HG02840 (cell line): ENCODE data around the gene MDK.

Experiments
- ATAC-seq: cut with Tn5 transposase; IDR thresholded peaks from one replicate; pipeline ENCODE4 v1.9.1; 2021; ENCODE audit warnings: mild to moderate bottlenecking, moderate library complexity, moderate number of reproducible peaks; ENCODE audit not compliant: unreplicated experiment, low FRiP score

The MDK gene

DNA sequence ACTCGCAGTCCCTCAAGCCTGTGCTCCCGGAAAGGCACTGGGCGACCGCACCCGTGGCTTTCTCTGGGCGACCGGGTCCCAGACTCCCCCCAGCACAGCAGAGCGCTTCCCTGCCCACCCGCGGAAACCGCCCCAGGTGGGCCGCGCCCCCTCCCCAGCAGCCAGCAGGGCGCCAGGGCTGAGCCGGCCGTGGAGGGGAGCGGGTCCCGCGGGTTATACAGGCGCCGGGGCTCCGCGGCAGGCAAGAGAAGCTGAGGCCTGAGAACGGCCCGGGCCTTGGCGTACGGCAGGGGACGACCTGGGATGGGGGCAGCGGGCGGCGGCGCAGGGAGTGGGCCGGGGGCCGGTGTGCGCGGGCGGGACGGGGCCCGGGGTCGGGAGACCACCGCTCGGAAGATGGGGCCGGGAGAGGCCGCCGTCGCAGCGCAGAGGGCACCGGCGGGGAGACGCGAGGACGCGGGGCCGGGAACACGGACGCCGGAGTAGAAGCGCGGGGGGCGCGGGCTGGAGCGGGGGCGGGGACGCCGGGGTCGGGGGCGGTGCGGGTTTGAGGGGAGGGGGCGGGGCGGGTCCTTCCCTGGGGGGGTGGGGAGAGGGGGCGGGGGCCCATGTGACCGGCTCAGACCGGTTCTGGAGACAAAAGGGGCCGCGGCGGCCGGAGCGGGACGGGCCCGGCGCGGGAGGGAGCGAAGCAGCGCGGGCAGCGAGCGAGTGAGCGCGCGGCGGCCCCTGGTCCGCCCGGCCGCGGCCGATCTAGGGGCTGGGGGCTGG, at the start of gene MDK:
MDK (plus strand) TSS at position 622 of the 771 bp plus-strand sequence. CDS start 389 bp downstream, outside the sequence.
- no peak for ATAC-seq

DNA sequence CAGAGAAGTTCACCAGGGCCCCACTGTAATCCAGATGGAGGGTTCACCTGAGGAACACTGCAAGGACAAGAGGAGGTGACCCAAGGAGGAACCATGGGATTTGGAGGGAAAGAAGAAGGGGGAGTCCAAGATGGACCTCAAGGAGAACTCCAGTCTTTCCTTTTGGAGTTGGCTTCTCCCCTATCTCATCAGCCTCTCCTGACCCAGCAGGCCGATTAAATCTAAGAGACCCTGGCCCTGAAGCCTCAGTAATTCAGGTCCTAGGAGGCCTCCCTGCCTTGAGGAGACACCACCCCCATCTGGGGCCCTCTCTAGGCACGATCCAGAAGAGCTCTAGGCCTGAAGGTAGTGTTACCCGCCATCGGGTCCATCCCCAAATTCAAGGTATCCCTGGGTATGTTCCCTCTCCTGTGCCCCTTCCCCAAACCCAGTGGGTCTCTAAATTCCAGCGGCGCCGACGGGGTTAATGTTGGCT, 49.3 kb upstream of the MDK start:
- no peak for ATAC-seq

GRCh38 chr11:46332568-46333393, 48.7 kb upstream of the MDK start:
- no peak for ATAC-seq

- no peak for ATAC-seq
Measured at GRCh38 chr11:46333394-46333947, 48.0 kb upstream of the MDK start.

DNA sequence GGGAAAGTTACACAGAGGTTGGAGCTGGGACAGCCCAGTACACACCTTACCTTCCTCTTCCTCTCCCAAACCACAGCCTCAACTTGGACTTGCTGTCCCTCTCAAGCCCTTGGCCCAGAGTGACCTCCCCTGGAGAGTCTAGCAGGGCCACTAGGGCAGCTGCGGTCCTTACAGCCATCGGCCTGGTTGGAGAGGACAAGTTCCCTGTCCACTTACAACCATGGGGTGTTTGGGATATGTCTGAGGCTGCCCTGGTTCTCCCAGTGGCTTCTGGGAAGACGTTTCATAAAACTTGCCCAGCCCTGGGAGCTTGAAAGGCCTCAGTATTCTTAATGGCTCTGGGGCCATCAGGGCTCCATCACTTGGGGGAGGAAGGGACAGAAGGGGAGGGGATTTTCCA, 47.3 kb upstream of the MDK start:
- ATAC-seq, result no peak

GRCh38 chr11:46335271-46335670, 46.2 kb upstream of the MDK start:
- ATAC-seq, result no peak

DNA sequence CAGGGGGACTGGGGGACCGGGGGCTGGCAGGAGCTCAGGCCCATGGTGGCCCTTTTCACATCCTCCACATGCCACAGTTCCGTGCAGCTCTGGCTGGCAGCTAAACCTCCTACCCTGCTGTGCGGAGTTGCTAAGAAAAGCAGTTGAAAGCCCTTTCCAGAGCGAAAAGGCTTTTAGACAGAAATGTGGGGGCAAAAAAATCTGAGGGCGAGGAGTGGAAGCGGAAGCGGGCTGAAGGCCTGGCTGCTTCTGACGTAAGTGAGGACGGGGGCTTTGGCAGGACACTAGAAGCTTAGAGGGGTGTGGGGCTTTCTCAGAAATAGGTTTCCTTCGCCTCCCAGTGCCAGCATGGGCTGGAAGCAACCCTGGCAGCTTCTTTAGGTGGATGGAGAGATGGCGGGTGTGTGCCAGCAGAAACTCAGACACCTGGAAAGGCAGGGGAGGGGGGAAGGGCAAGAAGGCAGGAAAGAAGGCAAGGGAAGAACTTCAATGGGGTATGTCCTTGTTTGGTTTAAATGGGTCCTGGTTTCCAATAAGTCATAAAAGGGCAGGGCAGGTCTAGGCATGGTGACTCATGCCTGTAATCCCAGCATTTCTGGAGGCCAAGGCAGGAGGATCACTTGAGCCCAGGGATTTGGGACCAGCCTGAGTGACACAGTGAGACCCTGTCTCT, 45.4 kb upstream of the MDK start:
- no peak for ATAC-seq

GRCh38 chr11:46336563-46337180, 44.8 kb upstream of the MDK start:
- ATAC-seq, result no peak

GRCh38 chr11:46337626-46338345, 43.7 kb upstream of the MDK start:
- no peak for ATAC-seq

DNA sequence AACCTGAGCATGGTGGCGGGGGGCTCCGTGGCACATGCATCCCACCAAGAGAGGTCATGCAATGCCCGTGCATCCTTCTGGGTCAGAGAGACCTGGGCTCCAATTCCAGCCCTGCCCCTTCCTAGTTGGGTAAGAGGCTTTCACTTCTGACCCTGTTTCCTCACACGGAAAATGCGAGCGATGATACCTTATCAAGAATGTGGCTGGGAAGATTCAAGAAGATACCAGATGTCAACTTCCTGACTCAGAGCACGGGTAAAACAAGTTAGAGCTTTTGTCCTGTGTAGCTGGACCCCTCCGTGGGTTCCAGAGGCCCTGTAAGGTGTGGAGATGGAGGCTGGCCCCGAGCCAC, 42.9 kb upstream of the MDK start:
- no peak for ATAC-seq

GRCh38 chr11:46338988-46339666, 42.3 kb upstream of the MDK start:
- no peak for ATAC-seq

DNA sequence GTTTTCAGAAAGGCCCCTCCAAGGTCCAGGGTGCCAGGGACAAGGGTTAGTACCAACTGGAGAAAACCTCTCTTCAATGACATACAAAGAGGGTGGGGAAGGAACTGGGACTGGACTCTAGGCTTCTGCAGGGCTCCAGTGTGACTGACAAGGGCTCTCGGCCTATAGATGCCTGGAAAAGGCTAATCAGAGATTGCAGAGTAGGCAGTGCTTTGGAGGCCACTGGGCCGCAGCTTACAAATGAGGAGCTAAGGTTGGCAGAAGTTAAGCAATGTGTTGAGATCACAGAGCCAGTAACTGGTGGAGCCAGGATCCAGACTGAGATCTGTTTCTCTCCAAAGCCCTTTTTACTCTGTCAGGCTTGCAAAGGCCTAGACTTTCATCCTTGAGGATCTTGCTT, 41.7 kb upstream of the MDK start:
- ATAC-seq, result no peak

GRCh38 chr11:46341454-46341853, 40.0 kb upstream of the MDK start:
- ATAC-seq, result no peak

DNA sequence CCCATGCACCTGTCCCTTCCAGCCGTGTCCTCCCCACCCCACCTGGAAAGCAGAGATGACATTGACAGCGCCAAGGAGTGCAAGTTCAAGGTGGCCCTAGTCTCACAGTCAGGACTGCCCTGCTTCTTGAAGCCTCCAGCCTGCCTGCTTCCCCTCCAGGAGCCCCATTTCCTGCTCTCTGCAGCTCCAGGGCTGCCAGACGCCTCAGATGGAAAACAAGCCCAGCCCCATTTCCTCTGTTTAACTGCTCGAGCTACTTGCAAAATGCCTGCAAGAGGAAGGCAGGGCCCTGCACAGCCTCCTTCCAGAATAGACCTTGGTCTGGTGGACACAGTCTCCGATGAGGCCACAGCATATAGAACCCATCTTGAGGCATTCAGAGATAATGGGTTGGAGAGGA, 39.2 kb upstream of the MDK start:
- ATAC-seq, result no peak

DNA sequence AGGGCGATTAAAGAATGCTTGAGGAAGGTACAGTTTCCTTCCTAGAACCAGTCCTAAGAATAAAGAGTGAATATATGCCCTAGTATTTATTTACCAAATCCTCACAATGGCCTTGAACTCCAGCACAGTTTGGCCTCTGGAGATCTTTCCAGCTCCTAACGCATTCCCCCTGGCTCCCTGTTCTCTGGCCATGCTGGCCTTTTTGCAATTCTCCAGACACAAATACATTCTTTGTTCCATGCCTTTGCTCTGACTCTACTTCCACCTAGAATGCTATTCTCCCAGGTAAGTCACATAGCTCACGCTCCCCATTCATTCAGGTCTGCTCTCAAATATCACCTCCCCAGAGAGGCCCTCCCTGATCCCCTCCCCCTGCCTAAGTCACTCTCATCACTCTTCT, 37.9 kb upstream of the MDK start:
- no peak for ATAC-seq

DNA sequence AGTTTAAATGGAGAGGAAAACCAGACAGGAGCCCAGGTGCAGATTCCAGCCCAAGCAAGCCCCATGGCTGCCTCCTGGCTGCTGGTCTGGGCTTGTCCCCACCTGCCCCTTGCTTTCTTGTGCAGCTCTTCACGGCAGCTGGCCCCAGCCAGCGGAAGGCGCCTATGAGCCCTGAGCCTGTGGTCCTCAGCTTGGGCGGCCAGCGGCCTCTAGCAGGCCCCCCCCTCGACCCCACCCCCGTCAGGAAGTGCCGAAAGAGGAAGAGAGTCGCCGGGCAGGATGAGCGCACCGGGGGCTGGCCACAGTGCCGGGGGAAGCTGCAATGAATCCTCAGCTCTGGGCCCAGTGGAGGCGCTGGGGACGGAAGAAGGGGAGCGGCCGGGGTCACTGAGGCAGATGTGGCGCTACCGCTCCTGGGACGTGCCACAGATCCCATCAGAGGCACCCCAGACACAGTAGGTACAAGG, 36.3 kb upstream of the MDK start:
- no peak for ATAC-seq

- no peak for ATAC-seq
Measured at GRCh38 chr11:46345881-46346484, 35.5 kb upstream of the MDK start.

GRCh38 chr11:46346886-46347636, 34.4 kb upstream of the MDK start, which contains the start of gene DGKZ:
Gene DGKZ (plus strand): TSS chr11:46347463. CDS start chr11:46347660, 197 bp downstream.
- peak; percentile 55 for ATAC-seq
